ENCODE data around the gene TCP10L. TPM values are rescaled to one million over a fixed set of nuclear protein-coding genes. Genes with fewer than 3 reads are reported as not detected.
"Not testable (repeated sequence)": the region's sequence is repeated elsewhere in the genome, so short reads cannot be mapped to it uniquely, and the experiment has no call there.

The TCP10L gene, protein sequence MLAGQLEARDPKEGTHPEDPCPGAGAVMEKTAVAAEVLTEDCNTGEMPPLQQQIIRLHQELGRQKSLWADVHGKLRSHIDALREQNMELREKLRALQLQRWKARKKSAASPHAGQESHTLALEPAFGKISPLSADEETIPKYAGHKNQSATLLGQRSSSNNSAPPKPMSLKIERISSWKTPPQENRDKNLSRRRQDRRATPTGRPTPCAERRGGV
- 1 to 10 TPM in 2 of 4 donors, not detected in 2; 1.3 to 1.9 TPM for total RNA-seq

GRCh38 chr21:32585042-32585710, at the start of gene TCP10L:
TSS of gene TCP10L (minus strand) at chr21:32585523. CDS start at chr21:32584304, 1,219 bp downstream.
- no peaks in the 10 kb centered on the region for H3K27me3 ChIP-seq
- no peak for DNase-seq
- H3K9me3 ChIP-seq: no peaks in the 10 kb centered on the region
- no peaks in the 10 kb centered on the region for H3K36me3 ChIP-seq
- no peaks in the 10 kb centered on the region for H3K4me1 ChIP-seq
- H3K4me3 ChIP-seq: no peak within 1 kb of the TSS
- H3K27ac ChIP-seq: no peak within 1 kb of the TSS
- TF ChIP-seq, protein P1, sequence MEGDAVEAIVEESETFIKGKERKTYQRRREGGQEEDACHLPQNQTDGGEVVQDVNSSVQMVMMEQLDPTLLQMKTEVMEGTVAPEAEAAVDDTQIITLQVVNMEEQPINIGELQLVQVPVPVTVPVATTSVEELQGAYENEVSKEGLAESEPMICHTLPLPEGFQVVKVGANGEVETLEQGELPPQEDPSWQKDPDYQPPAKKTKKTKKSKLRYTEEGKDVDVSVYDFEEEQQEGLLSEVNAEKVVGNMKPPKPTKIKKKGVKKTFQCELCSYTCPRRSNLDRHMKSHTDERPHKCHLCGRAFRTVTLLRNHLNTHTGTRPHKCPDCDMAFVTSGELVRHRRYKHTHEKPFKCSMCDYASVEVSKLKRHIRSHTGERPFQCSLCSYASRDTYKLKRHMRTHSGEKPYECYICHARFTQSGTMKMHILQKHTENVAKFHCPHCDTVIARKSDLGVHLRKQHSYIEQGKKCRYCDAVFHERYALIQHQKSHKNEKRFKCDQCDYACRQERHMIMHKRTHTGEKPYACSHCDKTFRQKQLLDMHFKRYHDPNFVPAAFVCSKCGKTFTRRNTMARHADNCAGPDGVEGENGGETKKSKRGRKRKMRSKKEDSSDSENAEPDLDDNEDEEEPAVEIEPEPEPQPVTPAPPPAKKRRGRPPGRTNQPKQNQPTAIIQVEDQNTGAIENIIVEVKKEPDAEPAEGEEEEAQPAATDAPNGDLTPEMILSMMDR (IDR thresholded peaks at IDR 0.05): no peak
- TF ChIP-seq POLR2A (IDR thresholded peaks at IDR 0.05): no peak
- intact Hi-C loops (cut with DNase I; ENCODE audit: low total_unique reads): no loop called here

DNA sequence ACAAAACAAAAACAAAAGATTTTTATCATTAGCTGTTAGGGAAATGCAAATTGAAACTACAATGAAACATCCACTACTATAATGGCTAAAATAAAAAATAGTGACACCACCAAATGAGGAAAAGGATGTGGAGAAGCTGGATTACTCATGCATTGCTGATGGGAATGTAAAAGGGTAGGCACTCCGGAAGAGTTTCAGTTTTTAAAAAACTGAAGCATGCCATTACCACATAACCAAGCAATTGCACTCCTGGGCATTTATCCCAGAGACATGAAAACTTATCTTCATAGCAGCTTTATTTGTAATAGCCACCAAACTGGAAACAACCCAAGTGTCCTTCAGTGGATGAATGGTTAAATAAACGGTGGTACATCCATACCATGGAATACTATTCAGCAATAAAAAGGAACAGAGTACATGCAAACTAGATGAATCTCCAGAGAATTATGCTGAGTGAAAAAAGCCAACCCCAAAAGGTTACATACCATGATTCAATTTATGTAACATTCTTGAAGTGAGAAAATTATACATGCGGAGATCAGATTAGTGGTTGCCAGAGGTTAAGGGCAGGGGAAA, 41.4 kb upstream of the TCP10L start:
- Histone ChIP-seq H3K4me1 (no peaks in the 10 kb centered on the region), H3K36me3 (no peaks in the 10 kb centered on the region), H3K27me3 (no peaks in the 10 kb centered on the region), H3K27ac (no peak overlapping the region), H3K9me3 (no peaks in the 10 kb centered on the region), H3K4me3 (no peak overlapping the region)
- DNase-seq: no peak
- no peak for TF ChIP-seq POLR2A (IDR thresholded peaks at IDR 0.05)
- TF ChIP-seq, protein P1 (IDR thresholded peaks at IDR 0.05): no peak
- intact Hi-C loops (cut with DNase I; ENCODE audit: low total_unique reads): no loop called here

DNA sequence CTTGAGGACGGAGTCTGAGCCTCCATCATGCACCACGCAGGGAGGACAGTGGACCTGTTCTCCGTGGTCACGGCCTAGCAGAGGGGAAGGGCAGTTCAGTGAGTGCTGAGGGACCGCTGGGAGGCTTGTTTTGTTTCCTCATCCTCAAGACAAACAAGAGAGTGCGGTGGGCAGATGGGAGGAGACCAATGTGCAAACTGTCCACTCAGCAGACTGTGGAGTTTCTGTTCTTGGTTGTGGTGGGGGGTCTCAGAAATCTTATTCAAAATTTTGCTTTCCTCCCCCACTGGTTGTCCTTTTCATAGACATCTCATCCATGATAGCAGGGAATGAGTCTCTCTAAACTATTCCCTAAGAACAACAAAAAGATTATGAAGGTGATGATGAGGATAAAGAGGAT, 32.9 kb upstream of the TCP10L start:
- H3K9me3 ChIP-seq; H3K4me1 ChIP-seq; H3K4me3 ChIP-seq; H3K27ac ChIP-seq; H3K27me3 ChIP-seq; intact Hi-C loops (cut with DNase I; ENCODE audit: low total_unique reads); DNase-seq; H3K36me3 ChIP-seq: not testable (repeated sequence)

- H3K4me1 ChIP-seq: peaks cover 0 to 5% of the 10 kb centered on the region in 2 donors
These were observed 28.2 kb upstream of the TCP10L start for GRCh38 chr21:32613436-32614043.

DNA sequence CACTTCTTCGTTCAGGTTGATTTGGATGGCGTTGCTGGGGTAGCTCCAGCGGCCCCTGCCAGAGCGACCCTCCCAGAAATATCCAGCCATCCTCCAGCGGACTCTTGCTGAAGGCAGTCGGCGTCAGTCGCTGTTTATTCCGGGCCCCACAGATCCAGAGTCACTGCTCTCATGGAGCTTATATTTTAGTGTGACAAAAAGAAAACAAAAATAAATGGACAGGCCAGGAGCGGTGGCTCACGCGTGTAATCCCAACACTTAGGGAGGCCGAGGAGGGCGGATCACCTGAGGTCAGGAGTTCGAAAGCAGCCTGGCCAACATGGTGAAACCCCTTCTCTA, 27.6 kb upstream of the TCP10L start:
- DNase-seq: no peak
- H3K36me3 ChIP-seq: no peaks in the 10 kb centered on the region
- no peaks in the 10 kb centered on the region for H3K27me3 ChIP-seq
- H3K4me3 ChIP-seq: peak overlapping the region; percentile 81 to 95
- TF ChIP-seq, protein P1 (IDR thresholded peaks at IDR 0.05): no peak
- TF ChIP-seq POLR2A (IDR thresholded peaks at IDR 0.05): no peak
- no peaks in the 10 kb centered on the region for H3K9me3 ChIP-seq
- H3K27ac ChIP-seq: peak overlapping the region; percentile 91
- H3K4me1 ChIP-seq: peaks cover 0 to 5% of the 10 kb centered on the region in 2 donors
- intact Hi-C loops (cut with DNase I; ENCODE audit: low total_unique reads): no loop called here

More at GRCh38 chr21:32613436-32614043, 28.2 kb upstream of the TCP10L start:
- no peaks in the 10 kb centered on the region for H3K27me3 ChIP-seq
- H3K9me3 ChIP-seq: no peaks in the 10 kb centered on the region
- peak overlapping the region; percentile 81 to 95 for H3K4me3 ChIP-seq
- TF ChIP-seq, protein P1 (IDR thresholded peaks at IDR 0.05): no peak
- TF ChIP-seq POLR2A (IDR thresholded peaks at IDR 0.05): no peak
- no peak for DNase-seq
- no peaks in the 10 kb centered on the region for H3K36me3 ChIP-seq
- peak overlapping the region; percentile 91 for H3K27ac ChIP-seq
- intact Hi-C loops (cut with DNase I; ENCODE audit: low total_unique reads): no loop called here
